SIG-M5 treated with dmso at 0.1 percent for 504 hours (cell line): ENCODE results near the gene UBAP2L.
"Not testable (repeated sequence)": the region's sequence is repeated elsewhere in the genome, so short reads cannot be mapped to it uniquely, and the experiment has no call there.

ENCODE experiments used
- DNase-seq: peaks from one replicate; lab custom pipeline; 2025; ENCODE audit not compliant: unreplicated experiment; lab: John Stamatoyannopoulos, UW

UBAP2L gene

GRCh38 chr1:154199563-154199879 lies 21.2 kb upstream of the UBAP2L start:
- no peak for DNase-seq

GRCh38 chr1:154205778-154206177 lies 15.0 kb upstream of the UBAP2L start:
- not testable (repeated sequence) for DNase-seq

GRCh38 chr1:154206196-154206595 lies 14.6 kb upstream of the UBAP2L start, which contains the start of gene CFAP141:
TSS of gene CFAP141 (minus strand) at chr1:154206333. CDS start at chr1:154206307, 26 bp downstream.
- DNase-seq = no peak

- no peak for DNase-seq
These were observed 13.5 kb upstream of the UBAP2L start for GRCh38 chr1:154207262-154207661.

GRCh38 chr1:154208677-154209388 lies 11.9 kb upstream of the UBAP2L start:
- peak; percentile 61 for DNase-seq

GRCh38 chr1:154212083-154212482 lies 8.7 kb upstream of the UBAP2L start:
- DNase-seq = no peak

GRCh38 chr1:154213274-154213673 lies 7.5 kb upstream of the UBAP2L start:
- no peak for DNase-seq

- DNase-seq = no peak
These were observed 2.2 kb upstream of the UBAP2L start for GRCh38 chr1:154218545-154218944.

GRCh38 chr1:154219541-154219940 lies 1.2 kb upstream of the UBAP2L start:
- DNase-seq = peak; percentile 40

- DNase-seq = no peak
These were observed 169 bp downstream of the UBAP2L start for GRCh38 chr1:154220970-154221277.

- peak; percentile 51 for DNase-seq
These were observed 685 bp downstream of the UBAP2L start for GRCh38 chr1:154221278-154222001.

- DNase-seq = no peak
These were observed 1.8 kb downstream of the UBAP2L start for GRCh38 chr1:154222518-154222917.

GRCh38 chr1:154222918-154223317 lies 2.2 kb downstream of the UBAP2L start:
- DNase-seq = no peak

GRCh38 chr1:154223621-154224020 lies 2.9 kb downstream of the UBAP2L start:
- no peak for DNase-seq

- DNase-seq = no peak
These were observed 4.6 kb downstream of the UBAP2L start for GRCh38 chr1:154225370-154225769.

- not testable (repeated sequence) for DNase-seq
These were observed 10.4 kb downstream of the UBAP2L start for GRCh38 chr1:154231112-154231511.

- DNase-seq = not testable (repeated sequence)
These were observed 12.4 kb downstream of the UBAP2L start for GRCh38 chr1:154233127-154233526.

GRCh38 chr1:154236855-154237254 lies 16.1 kb downstream of the UBAP2L start:
- no peak for DNase-seq

- no peak for DNase-seq
These were observed 16.7 kb downstream of the UBAP2L start for GRCh38 chr1:154237435-154237834.

GRCh38 chr1:154237880-154238506 lies 17.2 kb downstream of the UBAP2L start:
- no peak for DNase-seq

- no peak for DNase-seq
These were observed 18.7 kb downstream of the UBAP2L start for GRCh38 chr1:154239491-154239890.

GRCh38 chr1:154240294-154240833 lies 19.6 kb downstream of the UBAP2L start:
- DNase-seq = no peak
